ACHN (cell line): ENCODE results near the gene PTGFRN.
"Not testable (repeated sequence)": the region's sequence is repeated elsewhere in the genome, so short reads cannot be mapped to it uniquely, and the experiment has no call there.

Source experiments
- DNase-seq: peaks from one replicate; pipeline ENCODE4 v3.0.0-alpha.2; 2015
- in situ Hi-C: cut with HindIII; loops from 2 replicates; pipeline ENCODE4 v1.10.0; 2017; ENCODE audit warnings: low sequenced_read_pairs, low pct_ligation_motif_present, low pct_unique_long_range_greater_than_20kb

PTGFRN gene

DNA sequence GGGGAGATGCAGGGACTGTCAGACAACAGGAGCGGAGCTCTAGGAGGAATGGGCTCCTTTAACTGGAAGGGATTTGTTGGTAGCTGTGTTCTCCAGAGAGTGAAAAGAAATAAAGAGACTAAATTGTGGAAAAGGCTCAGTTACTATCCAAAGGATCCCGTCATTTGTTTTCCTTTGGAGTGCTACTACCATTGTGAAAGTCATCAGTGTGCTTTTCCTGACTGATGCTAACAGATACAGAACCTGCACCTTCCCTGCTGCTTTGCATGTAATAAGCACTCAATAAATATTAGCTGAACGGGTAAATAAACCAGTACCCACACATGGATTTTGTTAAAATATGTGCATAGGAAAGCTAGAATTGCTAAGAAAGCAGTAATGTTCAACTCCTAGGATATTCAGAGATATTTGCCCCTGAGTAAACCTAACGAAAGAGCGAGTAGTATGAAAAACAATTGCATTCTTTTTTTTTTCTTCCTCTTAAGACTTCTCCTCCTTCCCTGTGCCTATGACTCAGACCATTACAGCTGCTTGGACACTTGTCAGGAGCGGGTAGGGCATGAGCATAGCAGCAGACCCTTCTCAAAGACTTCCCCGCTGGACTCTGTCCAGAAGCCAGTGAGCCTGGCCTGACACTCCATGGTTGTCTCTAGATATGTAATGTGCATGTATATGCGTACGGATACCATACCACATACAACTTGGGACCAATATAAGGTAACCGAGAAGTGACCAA lies 41.7 kb downstream of the PTGFRN start:
- DNase-seq, result no peak
- in situ Hi-C loops, result no loop called here

- no peak for DNase-seq
- in situ Hi-C loops, result no loop called here
Observed at GRCh38 chr1:116952738-116953275, 43.1 kb downstream of the PTGFRN start.

GRCh38 chr1:116954440-116954839 lies 44.7 kb downstream of the PTGFRN start:
- in situ Hi-C loops, result no loop called here
- DNase-seq, result no peak

DNA sequence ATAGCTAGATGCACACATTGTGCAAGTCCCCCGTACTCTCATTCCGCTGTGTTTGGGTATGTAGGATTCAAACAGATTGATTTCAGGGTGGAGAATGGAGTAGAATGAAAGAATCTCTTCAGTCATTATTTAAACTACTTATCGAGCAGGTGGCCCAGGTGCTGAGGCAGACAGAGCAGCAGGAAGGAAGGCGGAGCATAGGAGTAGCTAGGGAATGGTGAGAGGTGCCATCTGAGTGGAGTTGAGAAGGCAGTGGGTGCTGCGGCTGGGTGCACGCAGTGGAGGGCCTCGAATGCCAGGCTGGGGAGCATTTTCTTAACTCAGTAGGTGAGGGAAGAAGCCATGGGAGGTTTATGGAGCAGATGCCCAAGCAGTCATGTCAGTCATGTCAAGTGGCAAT lies 46.7 kb downstream of the PTGFRN start:
- DNase-seq, result no peak
- in situ Hi-C loops, result no loop called here

- in situ Hi-C loops, result no loop called here
- no peak for DNase-seq
Observed at GRCh38 chr1:116957646-116958045, 47.9 kb downstream of the PTGFRN start.

DNA sequence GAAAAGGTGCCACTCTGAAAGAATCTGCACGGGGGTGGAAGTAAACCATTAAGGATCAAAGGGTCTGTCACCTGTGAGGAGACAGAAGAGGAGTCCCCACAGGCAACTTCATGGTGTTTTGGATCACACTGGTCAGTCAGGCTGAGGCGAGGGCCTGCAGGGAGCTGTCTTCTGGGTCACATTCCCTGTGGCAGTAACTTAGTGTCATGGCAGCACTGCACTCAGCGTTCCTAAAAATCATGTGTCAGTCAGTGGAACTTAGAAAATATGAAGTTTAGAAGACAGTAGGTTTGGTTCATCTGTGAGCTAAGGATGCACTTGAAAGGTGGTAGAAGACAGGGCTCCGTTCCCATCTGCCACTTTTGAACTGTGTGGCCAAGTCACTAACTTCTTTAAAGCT lies 48.4 kb downstream of the PTGFRN start:
- no peak for DNase-seq
- in situ Hi-C loops, result no loop called here

GRCh38 chr1:116958977-116959376 lies 49.3 kb downstream of the PTGFRN start:
- in situ Hi-C loops, result no loop called here
- no peak for DNase-seq

GRCh38 chr1:116961606-116962005 lies 51.9 kb downstream of the PTGFRN start:
- in situ Hi-C loops, result no loop called here
- no peak for DNase-seq

DNA sequence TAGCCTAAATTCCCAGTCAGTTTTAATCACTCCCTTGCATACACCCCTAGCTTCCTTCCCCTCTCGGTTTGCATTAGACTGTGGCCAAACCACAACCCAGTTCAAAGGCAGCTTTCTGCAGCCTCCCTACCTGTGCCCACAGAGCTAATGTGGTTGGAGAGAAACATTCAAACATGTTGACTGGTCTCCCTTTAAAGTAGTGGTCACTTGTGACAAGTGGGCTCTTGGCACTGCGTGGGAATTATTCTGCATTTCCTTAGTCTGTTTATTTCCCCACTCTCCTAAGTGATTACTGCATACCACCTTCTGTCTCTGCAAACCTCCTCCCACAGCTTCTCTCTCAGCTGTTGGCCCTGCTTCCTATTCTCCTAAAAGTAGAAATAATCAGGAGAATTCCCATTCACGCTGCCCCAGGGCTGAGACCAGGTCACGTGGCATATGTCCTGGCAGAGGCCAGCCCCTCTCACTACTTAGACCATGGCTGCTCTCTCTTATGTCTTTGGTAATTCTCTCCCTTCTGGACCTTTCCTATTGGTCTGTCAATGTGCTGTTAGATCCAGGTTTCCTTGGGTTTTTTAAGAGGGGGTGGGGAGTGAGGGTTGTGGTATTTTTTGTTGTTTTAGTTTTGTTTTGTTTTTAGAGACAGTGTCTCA lies 53.4 kb downstream of the PTGFRN start:
- in situ Hi-C loops, result no loop called here
- DNase-seq, result no peak

GRCh38 chr1:116966791-116967190 lies 57.1 kb downstream of the PTGFRN start:
- no peak for DNase-seq
- in situ Hi-C loops, result no loop called here

DNA sequence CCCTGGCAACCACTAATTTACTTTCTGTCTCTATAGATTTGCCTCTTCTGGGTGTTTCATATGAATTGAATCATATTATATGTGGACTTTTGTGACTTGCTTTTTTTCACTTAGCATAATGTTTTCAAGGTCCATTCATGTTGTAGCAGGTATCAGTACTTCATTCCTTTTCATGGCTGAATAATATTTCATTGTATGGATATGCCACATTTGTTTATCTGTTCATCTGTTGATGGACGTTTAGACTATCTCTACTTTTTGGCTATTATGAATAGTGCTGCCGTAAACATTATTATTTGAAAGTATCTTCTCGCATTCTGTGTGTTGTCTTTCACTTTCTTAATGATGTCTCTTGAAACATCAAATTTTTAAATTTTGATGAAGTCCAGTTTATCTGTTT lies 59.0 kb downstream of the PTGFRN start:
- DNase-seq, result no peak
- in situ Hi-C loops, result no loop called here

DNA sequence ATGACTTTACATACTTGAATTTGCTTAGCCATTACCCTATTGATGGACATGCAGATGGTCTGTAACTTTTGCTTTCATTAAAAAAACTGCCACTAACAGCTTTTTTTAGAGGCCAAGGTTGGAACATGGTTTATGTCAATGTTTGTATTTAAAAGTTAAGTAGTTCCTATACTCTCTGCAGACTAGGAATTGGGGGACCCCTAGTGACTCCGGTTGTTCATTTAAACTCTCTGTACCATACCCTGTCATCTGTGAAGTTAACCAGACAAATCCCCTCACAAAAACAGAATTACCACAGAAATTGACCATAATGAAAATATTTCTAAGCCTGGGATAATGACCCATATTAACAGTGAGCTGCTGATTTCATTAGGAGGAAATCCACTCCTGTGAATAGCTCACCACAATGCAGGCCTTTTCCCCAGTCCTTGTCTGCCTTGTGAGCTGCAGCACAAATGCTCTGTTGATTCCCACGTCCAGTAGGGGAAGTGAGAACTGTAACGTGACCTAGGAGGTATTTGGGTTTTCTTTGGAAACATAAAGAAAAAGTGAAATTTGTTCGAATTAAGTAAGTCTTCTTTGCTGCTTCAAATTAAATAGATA lies 61.6 kb downstream of the PTGFRN start:
- no peak for DNase-seq
- in situ Hi-C loops, result no loop called here

GRCh38 chr1:116971965-116972673 lies 62.4 kb downstream of the PTGFRN start:
- no peak for DNase-seq
- in situ Hi-C loops, result no loop called here

DNA sequence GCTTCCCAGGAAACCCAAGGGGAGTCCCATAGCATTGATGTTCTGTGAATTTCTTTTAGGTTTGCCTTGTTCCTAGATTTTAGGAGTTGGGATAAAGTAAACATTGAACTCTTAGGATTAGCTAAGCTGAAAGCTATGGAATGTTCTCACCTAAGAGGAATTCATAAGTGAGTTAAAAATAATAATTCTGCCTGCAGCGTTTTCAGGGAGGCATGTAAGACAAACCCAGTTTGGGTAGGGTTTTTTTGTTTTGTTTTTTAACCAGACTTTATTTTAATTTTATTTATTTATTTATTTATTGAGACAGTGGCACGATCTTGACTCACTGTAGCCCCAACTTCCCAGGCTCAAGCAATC lies 62.9 kb downstream of the PTGFRN start:
- no peak for DNase-seq
- in situ Hi-C loops, result no loop called here

DNA sequence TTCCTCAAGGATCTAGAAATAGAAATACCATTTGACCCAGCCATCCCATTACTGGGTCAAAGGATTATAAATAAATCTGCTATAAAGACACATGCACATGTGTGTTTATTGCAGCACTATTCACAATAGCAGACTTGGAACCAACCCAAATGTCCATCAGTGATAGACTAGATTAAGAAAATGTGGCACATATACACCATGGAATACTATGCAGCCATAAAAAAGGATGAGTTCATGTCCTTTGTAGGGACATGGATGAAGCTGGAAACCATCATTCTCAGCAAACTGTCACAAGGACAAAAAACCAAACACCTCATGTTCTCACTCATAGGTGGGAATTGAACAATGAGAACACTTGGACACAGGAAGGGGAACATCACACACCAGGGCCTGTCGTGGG lies 70.6 kb downstream of the PTGFRN start:
- in situ Hi-C loops, DNase-seq: not testable (repeated sequence)

DNA sequence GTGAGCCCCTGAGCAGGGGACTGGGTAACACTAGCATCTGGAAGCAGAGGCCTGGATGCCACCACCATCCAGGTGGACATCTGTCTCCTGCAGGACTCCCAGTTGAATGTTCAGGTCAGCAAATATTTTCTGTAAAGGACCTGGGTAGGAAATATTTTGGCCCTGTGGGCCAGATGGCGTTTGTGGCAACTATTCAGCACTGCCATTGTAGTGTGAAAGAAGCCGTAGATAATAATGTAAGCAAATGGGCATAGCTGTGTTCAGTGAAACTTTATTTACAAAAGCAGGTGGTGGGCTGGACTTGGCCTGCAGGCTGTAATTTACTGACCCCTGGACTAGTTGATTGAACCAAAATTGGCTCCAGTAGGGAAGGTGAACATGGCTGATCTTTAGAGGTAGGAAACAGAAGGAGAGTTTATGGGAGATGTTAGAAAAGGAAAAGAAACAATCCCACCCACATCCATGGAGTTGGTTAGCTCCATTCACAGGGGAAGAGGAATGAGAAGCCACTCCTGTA lies 71.9 kb downstream of the PTGFRN start:
- in situ Hi-C loops, result no loop called here
- no peak for DNase-seq

DNA sequence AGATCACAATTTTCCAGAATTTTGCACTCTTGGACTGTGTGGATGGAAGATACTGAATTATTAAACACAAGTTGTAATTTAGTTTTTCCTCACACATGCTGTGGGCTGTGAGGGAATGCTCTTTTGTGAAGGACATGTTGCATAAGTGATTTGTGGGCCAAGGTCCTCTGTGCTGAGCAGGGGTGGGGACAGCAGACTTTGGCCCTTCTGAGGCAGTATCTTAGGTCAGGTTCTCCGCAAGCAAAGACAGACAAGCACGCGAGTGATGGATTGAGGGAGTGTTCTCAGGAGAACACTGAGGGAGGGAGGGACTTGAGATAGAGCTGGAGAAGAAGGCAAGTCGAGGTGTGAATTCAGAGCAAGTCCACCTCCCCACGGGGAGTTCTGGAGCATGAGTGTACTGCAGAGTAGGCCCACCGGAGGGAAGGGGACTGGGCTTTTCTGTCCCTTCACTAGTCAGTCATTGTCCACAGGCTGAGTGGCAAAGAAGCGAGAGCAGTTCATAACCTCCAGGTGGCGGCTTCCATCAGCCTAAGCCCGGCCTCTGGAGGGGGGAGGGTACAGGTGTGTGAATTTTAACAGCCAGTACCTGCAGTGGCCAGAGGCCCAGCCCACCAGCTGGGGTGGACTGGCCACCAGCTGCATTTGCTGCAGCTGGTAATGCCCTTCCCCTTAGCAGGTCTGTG lies 72.7 kb downstream of the PTGFRN start:
- in situ Hi-C loops, result no loop called here
- DNase-seq, result no peak

DNA sequence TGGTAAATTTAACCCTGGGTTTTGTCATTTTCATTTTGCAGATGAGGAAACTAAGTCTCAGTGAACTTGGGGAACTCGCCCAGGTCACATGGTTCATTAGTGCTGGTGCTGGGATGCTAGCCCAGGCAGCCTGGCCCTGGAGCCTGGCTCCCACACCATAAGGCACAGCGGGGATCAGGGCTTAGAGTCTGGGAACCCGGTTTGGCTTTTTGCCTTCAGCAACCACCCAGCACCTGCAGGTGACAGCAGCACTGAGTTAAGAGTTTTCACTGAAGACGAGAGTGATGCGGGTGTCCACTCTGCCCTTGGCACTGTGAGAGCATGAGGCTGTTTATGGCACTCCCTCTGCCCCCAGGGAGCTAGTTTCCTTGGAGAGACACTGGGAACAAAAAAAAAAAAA lies 73.4 kb downstream of the PTGFRN start:
- in situ Hi-C loops, result no loop called here
- no peak for DNase-seq
